GM10248 (cell line): ENCODE measurements around the gene SFT2D3.

Source experiments
- CTCF ChIA-PET: fragments of 300-600 bp; sonication (Branson Sonifier 250); formaldehyde crosslinking; extraction: SDS; loops from one replicate; lab custom pipeline; 2021; ENCODE audit warnings: antibody characterized with exemption; lab: Yijun Ruan, JAX
- POLR2A ChIA-PET: fragments of 350-650 bp; sonication (Branson Sonifier 250); formaldehyde crosslinking; extraction: SDS; loops from one replicate; lab custom pipeline; 2020; ENCODE audit warnings: antibody characterized with exemption; lab: Yijun Ruan, JAX
- DNase-seq: peaks from one replicate; pipeline ENCODE4 v3.0.0; 2012; ENCODE audit errors: extremely low spot score
- CTCF ChIP-seq: IDR thresholded peaks from 2 replicates; pipeline ENCODE4 v1.5.1; 2012; ENCODE audit warnings: mild to moderate bottlenecking, low read depth; ENCODE audit errors: extremely low read depth, missing control alignments, control extremely low read depth

The SFT2D3 gene

DNA sequence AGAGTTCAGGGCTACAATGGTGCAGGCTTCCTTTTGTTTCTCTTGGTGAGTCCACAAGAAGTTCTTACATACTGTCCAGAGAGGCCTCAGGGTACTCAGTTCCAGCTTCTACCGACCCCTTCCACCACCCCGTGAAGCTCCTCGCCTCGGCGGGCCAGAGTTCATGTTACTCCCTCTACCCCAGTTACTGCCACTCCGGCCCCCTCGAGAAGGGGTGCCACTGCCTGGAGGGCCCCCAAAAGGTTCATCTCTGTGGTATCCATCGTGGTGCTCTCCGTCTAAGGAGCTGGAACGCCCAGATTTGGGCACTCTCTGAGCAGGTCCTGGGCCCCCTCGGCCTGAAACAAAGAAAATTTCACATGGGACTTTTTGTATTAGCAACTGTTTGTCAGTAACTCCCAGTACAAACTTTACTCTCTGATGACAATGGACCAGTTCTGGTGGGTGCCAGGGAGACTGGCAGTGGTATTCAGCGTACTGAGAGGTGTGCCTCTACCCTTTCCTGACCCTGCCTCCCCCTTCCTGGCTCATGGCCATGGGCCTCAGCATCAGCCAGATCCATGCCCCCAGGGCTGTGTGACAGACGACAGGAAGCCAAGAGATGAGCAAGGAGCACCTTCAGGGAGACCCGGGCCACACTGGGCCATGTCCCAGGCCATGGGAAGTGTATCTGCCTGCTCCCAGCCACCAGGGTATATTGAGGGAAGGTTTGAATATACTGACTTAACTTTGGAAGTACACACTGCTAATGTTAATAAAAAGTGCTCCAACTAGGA, 5.1 kb downstream of the SFT2D3 start:
- TF ChIP-seq CTCF, result no peak
- ChIA-PET CTCF (no interaction called here), POLR2A (no interaction called here)
- no peak for DNase-seq

- POLR2A ChIA-PET, result no interaction called here
- CTCF ChIA-PET, result interaction anchor here (0.7 kb wide), 1 partner anchor 10 kb away, joined by 3 read pairs; no protein-coding TSS in a partner anchor
- DNase-seq, result no peak
- TF ChIP-seq CTCF, result no peak
Observed at GRCh38 chr2:127707890-127708648, 6.8 kb downstream of the SFT2D3 start.

- no peak for TF ChIP-seq CTCF
- DNase-seq, result no peak
- CTCF ChIA-PET, result no interaction called here
- POLR2A ChIA-PET, result no interaction called here
Observed at GRCh38 chr2:127709336-127709735, 8.0 kb downstream of the SFT2D3 start.

DNA sequence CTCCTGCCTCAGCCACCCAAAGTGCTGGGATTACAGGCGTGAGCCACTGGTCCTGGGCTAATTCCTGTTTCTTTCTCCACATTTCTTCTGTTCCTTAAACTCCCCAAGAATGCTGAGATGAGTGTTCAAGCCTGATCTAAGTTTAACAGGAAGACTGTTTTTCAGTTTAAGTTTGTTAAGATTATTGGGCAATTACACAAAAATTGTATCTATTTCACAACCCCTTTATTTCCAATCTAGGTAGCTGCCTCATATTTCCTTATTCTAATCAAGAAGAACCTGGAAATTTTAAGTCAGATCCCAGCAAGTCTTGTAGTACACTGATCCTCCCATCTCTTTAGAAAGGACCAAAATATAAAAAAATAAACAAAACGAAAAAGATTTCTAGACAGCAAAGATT, 11.7 kb downstream of the SFT2D3 start:
- ChIA-PET POLR2A (no interaction called here), CTCF (interaction anchor here (1.2 to 3.3 kb wide), 2 partner anchors 9 to 15 kb away, joined by 3 to 16 read pairs; no protein-coding TSS in a partner anchor)
- DNase-seq, result no peak
- no peak for TF ChIP-seq CTCF

- ChIA-PET CTCF (interaction anchor here (1.2 to 3.3 kb wide), 2 partner anchors 9 to 14 kb away, joined by 3 to 16 read pairs; no protein-coding TSS in a partner anchor), POLR2A (no interaction called here)
- TF ChIP-seq CTCF, result no peak
- DNase-seq, result no peak
Observed at GRCh38 chr2:127713562-127713961, 12.3 kb downstream of the SFT2D3 start.

DNA sequence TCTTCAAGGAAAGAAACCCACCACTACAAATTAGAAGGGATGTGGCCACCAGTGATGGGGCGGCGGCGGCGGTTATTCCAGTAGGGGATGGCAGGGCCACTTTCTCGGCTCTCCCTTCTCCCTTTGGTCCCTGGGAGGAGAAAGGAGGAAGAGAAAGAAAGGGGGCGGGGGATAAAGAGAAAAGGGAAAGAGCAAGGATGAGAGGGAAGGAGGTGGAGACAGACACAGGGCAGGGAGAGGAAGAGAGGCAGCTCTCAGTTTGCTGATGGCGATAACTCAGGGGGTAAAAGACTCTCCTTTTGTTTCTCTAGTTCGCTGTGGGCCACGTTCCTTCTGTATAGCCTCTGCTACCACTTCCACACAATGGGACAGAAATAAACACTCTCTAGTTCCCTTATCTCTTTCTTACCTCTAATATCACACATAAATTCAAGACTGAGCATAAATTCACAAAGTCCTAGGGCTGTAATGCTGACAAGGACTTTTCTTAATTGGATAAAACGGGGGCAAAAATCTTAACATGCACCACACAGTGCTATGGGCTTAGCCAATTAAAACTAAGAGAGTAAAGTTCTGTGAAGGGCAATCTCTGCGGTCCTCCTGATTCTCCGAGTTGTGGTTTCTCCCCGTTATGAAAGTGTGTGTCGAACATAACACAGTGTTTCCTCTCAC, 14.6 kb downstream of the SFT2D3 start:
- CTCF ChIA-PET, result interaction anchor here (1.1 to 3.3 kb wide), 2 partner anchors 12 to 16 kb away, joined by 4 to 16 read pairs; no protein-coding TSS in a partner anchor
- DNase-seq, result no peak
- POLR2A ChIA-PET, result no interaction called here
- no peak for TF ChIP-seq CTCF
